Ovary (tissue), 3 donors: Measurements from ENCODE around the gene TLR2.

Experiments
- CTCF ChIP-seq, 3 donors: fragments of 450-650 bp in 2 of 3; fragments of 200-600 bp in 1 of 3; IDR thresholded peaks; one replicate each; pipeline versions ENCODE4 v1.5.1 to v1.8.0; 2016 to 2022; ENCODE audit warnings: antibody characterized with exemption in 3 of 3, mild to moderate bottlenecking in 1 of 3
- EP300 ChIP-seq: sonication (generic); formaldehyde crosslinking; IDR thresholded peaks from one replicate; pipeline ENCODE4 v1.6.1; 2017; ENCODE audit warnings: antibody characterized with exemption
- POLR2A ChIP-seq: fragments of 450-650 bp; IDR thresholded peaks from one replicate; pipeline ENCODE4 v1.6.1; 2017; ENCODE audit warnings: antibody characterized with exemption, mild to moderate bottlenecking, moderate library complexity
- donor health status: DM: no; HTN: no; CAD: no.

GRCh38 chr4:153724606-153725005, 40.5 kb downstream of the TLR2 start:
- no peak for TF ChIP-seq POLR2A
- TF ChIP-seq CTCF (IDR thresholded peaks at IDR 0.05) = no peak
- no peak for TF ChIP-seq EP300
